Measurements from ENCODE around the gene FUT9.
"Not testable (repeated sequence)": the region's sequence is repeated elsewhere in the genome, so short reads cannot be mapped to it uniquely, and the experiment has no call there.

Gene FUT9

GRCh38 chr6:96237638-96238347, 222.0 kb downstream of the FUT9 start:
- TF ChIP-seq POLR2A (IDR thresholded peaks at IDR 0.05; ENCODE audit: low read depth, low read length) = no peak
- no peak for TF ChIP-seq POLR2AphosphoS5 (IDR thresholded peaks at IDR 0.05; ENCODE audit: low read depth, low read length)
- no peak for TF ChIP-seq TAF1 (IDR thresholded peaks at IDR 0.05; ENCODE audit: borderline replicate concordance, low read depth, low read length)
- no peak for FAIRE-seq
- DNase-seq (ENCODE audit: insufficient read length) = no peak

DNA sequence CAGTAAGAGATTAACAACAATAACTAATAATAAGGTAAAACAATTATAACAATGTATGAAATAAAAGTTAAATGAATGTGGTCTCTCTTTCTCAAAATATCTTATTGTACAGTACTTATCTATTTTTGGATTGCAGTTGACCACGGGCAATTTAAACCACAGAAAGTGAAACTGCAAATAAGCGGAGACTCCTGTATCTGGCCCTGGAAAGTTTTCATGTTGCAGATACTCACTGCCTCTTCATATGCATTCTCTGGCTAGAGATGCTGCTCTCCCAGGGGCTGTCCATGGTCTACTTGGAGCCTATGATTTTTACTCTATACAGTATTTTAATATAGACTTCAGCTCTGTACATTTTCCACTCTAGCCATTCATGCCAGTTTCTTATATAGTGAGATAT, 230.8 kb downstream of the FUT9 start:
- DNase-seq (ENCODE audit: insufficient read length) = no peak
- TF ChIP-seq TAF1 (IDR thresholded peaks at IDR 0.05; ENCODE audit: borderline replicate concordance, low read depth, low read length) = no peak
- TF ChIP-seq POLR2AphosphoS5 (IDR thresholded peaks at IDR 0.05; ENCODE audit: low read depth, low read length) = no peak
- TF ChIP-seq POLR2A (IDR thresholded peaks at IDR 0.05; ENCODE audit: low read depth, low read length) = no peak
- FAIRE-seq = no peak

DNA sequence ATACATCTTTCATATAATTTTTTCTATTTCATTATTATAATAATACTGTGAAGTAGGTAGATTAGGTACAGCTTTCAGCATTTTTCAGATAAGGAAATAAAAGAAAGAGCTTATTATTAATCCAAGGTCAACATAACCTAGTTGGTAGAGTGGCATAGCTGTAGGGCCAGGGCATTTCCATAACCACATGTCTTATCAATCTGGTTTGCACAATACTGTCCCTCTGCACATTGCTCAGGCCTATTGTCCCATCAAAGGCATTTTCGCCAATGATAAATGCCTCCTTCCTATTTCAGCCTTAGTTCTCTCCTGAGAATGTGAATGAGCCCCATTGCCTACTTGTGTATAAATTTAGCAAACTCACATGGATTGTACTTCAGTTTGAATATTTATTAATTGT, 234.0 kb downstream of the FUT9 start:
- no peak for TF ChIP-seq TAF1 (IDR thresholded peaks at IDR 0.05; ENCODE audit: borderline replicate concordance, low read depth, low read length)
- TF ChIP-seq POLR2AphosphoS5 (IDR thresholded peaks at IDR 0.05; ENCODE audit: low read depth, low read length) = no peak
- no peak for TF ChIP-seq POLR2A (IDR thresholded peaks at IDR 0.05; ENCODE audit: low read depth, low read length)
- FAIRE-seq (no peak), DNase-seq (ENCODE audit: insufficient read length) (no peak)

GRCh38 chr6:96257751-96258150, 242.0 kb downstream of the FUT9 start:
- FAIRE-seq (no peak), DNase-seq (ENCODE audit: insufficient read length) (no peak)

DNA sequence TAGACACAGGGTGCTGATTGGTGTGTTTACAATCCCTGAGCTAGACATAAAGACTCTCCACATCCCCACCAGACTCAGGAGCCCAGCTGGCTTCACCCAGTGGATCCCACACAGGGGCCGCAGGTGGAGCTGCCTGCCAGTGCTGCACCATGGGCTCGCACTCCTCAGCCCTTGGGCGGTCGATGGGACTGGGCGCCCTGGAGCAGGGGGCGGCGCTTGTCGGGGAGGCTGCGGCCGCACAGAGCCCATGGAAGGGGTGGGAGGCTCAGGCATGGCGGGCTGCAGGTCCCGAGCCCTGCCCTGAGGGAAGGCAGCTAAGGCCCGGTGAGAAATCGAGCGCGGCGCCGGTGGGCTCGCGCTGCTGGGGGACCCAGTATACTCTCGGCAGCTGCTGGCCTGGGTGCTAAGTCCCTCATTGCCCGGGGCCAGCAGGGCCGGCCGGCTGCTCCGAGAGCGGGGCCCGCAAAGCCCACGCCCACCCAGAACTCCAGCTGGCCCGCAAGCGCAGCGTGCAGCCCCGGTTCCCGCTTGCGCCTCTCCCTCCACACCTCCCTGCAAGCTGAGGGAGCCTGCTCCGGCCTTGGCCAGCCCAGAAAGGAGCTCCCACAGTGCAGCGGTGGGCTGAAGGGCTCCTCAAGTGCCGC, 245.1 kb downstream of the FUT9 start:
- not testable (repeated sequence) for DNase-seq (ENCODE audit: insufficient read length); FAIRE-seq

More at GRCh38 chr6:96257751-96258150, 242.0 kb downstream of the FUT9 start:
- TF ChIP-seq POLR2AphosphoS5 (IDR thresholded peaks at IDR 0.05; ENCODE audit: low read depth, low read length) = no peak
- TF ChIP-seq POLR2A (IDR thresholded peaks at IDR 0.05; ENCODE audit: low read depth, low read length) = no peak
- TF ChIP-seq TAF1 (IDR thresholded peaks at IDR 0.05; ENCODE audit: borderline replicate concordance, low read depth, low read length) = no peak
